DMS 273 treated with DMSO at 0.1 percent for 48 hours (cell line): ENCODE data around the gene ADGRG6.
"Not testable (repeated sequence)": the region's sequence is repeated elsewhere in the genome, so short reads cannot be mapped to it uniquely, and the experiment has no call there.

Source experiments
- DNase-seq: peaks from one replicate; lab custom pipeline; 2025; lab: John Stamatoyannopoulos, UW

ADGRG6 gene

DNA sequence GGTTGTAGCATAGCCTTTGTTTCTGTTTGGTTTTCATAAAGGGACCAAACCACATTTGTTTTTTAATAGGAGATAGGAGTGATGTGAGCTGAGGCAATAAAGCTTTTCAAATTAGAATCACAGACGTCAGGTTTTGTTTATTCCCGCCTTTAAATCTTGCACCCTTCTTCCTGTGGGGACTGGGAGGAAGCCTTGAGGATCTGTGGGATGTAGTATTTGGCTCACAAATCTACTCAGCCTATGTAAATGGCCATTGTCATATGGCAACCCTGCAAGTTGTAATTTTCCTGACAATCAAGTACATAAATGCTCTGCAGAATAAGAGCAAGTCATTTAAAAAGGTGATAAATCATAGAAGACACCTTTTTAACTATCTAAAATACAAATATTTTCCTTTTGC is 110.4 kb downstream of the ADGRG6 start:
- no peak for DNase-seq

DNA sequence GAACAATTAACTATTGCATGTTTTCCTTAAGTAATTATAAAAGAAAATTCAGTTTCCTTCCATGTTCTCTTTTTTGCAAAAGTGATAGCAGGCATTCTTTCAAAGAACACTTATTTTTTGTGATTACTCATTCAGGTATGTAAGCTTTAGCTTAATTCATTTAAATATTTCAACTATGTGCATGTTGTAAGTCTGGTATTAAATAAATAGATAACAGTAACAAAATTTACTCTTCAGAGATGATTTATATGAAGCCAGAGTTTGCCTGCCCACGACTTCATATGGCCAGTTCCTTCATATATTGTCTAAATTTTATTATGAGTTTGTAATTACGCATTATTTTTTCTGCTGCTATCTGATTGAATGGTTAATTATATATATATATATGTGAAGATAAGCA is 110.9 kb downstream of the ADGRG6 start:
- no peak for DNase-seq

DNA sequence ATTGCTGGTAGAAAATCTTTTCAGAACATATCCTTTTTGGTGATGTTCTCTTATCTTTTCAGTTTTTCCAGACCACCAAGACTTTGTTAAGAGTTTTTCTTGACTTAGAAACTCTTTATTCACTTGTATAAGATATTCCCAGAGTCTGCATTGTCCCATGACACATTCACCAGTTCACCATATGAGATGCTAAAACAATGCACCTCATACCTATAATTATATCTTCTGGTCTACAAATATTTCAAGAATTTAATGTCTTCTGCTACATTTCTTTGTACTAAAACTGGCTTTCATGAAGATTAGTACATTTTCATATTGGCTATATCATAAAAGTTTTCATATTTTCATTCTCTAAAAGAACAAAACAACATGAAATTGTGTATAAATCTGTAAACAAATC is 111.3 kb downstream of the ADGRG6 start:
- DNase-seq: no peak

DNA sequence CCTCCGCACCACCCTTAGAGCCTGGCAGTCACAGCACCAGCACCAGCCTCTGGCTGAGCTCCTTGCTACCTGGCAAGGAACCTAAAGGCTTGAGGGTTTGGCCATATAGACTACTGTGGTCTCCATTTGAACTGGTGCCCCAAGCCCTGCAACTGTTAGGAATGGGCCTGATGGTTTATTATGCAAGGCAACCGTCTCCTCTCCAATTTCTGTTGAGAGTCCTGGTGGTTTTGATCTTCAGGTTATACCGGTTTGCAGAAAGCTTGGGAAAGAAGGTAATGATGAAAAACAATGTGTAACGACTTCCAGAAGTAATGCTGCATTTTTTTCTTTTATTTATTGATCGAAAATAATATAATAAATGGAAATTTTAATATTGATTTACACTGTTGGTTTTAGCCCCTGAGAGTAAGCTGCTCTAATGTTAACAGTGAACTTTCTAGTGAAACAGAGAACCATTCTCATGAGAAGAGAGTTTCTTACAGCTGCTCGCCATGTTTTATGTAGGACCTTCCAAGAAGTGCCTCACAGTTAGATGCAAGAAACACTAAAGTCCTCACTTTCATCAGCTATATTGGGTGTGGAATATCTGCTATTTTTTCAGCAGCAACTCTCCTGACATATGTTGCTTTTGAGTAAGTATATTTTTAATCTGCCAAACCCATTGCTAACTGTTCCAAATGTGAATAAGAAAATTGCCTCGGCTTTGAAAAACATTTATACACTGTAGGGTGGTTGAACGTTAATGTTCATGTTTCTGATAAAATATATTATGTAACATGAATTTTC is 112.8 kb downstream of the ADGRG6 start:
- no peak for DNase-seq

DNA sequence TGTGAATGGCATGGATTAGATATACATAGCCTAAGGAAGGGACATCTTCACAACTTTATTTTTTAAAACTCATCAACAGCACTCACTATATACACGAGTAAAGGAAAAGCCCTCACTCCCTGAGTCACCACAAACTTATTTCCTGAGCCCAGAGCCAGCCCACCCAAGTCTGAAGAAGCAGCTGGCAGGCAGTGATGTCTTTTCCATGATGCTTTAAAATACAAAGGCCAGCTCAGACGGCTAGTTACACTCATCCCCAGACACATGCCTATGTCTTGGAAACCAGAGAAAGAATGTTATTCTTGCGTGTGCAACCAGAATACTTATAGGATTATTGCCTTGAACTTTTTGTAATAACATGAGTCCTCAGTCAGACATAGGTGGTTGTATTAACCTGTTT is 114.4 kb downstream of the ADGRG6 start:
- no peak for DNase-seq

DNA sequence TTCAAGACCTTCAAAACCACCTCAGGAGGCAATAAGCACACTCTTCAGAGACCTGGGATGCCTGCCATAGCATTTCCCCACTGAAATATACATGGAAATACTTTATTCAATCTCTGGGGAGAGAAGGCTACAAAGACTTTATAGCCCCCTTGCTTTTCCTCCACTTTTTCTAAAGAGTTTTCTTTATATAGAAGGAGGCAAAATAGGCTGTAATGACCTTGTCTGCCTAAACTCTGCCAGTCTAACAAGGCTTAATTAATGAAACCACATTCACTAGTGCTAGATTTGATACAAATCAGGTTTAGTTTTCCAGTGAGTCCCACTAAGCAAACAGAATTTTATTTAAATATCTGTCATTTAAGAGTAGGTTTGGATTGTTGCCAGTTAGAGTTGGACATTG is 114.9 kb downstream of the ADGRG6 start:
- DNase-seq: no peak

DNA sequence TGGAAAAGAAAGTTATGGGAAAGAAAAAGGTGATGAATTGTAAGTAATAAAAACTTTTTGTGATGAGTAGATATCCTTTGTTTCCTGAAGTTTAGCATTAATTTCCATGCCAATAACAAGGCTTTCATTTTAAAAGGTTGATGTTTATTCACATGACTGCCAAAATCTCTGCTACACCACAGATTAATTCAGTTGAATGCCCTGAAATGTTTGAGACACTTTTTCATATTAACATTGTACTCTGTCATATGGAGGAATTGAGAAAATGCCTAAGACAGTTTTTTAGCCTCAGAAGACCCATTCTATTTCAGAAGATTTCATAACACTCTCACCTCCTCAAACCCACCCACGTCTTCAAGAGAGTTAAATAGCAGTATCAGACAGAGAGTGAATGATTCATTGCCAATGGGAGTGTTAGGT is 115.5 kb downstream of the ADGRG6 start:
- no peak for DNase-seq

DNA sequence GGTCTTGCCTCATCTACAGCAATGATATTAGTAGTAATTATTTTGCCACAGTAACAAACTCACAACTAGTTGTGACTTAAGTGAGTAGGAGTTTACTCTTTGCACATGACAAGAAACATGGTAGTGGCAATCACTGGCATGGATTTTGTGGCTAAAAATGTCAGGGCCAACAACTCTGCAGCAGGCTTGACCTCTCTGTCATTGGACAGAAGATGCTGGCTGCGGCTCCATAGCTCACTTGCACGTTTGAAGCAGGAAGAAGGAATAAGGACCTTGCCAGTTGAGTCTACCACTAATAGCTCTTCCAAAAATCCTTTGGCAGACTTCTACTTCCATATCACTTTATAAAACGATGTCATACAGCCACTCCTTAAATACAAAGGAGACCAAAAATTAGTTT is 117.3 kb downstream of the ADGRG6 start:
- no peak for DNase-seq

DNA sequence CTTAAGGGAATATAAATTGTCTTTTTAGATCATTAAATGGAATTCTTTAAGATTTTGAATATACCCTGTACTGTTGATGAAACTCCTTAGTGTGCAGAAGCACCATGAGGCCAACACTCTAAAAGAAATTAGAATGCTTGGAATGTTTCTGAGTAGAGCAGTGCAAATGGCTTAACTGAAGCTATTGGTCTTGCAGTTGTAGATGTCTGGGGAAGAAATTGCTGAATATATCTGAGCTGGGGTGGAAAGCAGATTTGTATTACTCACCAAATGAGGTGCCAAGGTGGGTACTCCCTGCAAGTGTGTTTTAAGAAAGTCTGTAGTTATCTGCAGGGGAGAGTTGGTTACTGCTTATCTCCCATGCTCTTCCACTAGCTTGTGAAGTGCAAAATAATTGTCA is 119.0 kb downstream of the ADGRG6 start:
- no peak for DNase-seq

DNA sequence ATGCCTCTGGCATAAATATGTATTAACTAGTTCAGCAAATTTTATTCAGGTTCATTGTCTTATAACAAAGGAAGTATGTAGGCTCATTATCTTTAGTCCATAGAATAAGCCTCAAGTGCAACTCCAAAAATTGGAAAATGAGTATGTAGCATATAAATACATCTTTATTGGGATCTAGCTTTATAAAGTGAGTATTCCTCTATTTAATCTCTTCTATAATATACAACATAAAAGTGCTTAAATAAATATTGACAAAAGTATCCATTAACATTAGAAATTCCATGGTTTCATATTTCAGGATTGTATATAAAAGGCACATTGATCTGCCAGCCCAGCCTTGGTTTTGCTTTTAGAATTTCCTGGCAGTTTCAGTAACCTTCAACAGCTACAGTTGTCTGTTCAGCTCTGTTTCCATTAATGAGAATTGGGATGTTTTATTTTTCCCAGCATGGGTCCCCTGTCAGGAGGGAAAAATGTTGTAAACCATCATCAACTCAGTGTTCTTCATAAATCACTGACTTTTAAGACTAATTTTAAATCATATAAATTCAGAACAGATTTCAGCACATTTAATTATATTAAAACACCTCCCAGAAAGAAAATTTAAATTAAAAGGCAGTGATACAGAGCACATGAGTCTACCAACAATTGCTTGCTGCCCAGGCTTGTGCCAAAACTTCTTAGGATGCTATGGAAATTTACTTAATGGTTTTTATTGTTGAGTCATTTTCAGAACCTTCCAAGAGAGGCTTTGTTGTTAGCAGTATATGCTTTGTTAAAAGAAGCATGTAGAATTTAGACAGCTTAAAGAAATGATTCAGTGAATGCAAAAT is 119.7 kb downstream of the ADGRG6 start:
- DNase-seq: no peak

DNA sequence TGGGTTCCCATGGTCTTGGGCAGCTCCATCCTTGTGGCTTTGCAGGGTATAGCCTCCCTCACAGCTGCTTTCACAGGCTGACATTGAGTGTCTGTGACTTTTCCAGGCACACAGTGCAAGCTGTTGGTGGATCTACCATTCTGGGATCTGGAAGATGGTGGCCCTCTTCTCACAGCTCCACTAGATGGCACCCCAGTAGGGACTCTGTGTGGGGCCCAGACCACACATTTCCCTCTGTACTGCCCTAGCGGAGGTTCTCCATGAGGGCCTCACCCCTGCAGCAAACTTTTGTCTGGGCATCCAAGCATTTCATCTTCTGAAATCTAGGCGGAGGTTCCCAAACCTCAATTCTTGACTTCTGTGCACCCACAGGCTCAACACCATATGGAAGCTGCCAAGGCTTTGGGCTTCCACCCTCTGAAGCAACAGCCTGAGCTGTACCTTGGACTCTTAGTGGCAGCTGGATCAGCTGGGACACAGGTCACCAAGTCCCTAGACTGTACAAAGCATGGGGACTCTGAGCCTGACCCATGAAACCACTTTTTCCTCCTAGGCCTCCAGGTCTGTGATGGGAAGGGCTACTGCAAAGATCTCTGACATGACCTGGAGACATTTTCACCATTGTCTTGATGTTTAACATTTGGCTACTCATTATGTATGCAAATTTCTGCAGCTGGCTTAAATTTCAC is 124.8 kb downstream of the ADGRG6 start:
- DNase-seq: not testable (repeated sequence)

DNA sequence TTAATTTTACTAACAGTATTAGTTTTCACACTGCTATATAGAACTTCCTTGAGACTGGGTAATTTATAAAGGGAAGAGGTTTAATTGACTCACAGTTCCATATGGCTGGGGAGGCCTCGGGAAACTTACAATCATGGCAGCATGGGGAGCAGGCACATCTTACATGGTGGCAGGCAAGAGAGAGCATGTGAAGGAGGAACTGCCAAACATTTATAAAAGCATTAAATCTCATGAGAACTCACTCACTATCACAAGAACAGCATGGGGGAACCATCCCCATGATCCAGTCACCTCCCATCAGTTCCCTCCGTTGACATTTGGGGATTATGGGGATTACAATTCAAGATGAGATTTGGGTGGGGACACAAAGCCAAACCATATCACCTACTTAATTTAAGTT is 126.7 kb downstream of the ADGRG6 start:
- DNase-seq: not testable (repeated sequence)

DNA sequence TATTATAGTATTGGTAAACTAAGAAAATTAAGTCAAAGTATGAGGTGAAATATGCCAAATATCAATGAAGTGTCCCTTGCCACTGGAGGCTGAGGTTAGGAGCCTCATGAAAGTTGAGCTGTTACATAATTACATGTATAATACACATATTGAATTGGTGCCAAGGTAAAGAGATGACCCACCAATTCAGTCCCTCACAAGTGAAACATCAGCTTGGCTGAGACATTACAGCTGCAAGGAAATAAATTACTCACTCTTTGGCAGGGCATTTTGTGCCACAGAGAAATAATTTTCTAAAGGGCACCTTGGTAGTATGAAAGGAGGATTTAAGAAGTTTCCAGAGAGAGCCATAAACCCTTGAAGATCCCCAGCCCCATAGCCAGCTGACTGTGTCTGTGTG is 127.4 kb downstream of the ADGRG6 start:
- DNase-seq: no peak

DNA sequence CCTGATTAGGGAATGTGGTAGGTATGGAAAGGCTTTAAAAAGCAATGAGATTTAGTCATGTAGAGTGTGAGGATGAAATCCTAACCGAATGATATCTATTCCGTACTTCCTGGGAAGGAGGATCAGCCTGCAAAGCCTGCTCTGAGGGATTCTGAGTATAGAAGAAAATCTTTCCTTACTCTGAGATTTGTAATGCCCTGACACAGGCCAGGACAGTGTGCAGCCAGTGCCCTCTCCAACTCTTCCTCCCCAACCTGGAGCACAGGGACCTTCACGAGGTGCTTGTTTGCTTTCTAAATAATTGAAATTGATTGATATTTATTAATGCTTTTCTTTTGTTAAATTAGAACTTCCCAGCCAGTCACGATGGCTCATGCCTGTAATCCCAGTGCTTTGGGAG is 131.6 kb downstream of the ADGRG6 start:
- no peak for DNase-seq

DNA sequence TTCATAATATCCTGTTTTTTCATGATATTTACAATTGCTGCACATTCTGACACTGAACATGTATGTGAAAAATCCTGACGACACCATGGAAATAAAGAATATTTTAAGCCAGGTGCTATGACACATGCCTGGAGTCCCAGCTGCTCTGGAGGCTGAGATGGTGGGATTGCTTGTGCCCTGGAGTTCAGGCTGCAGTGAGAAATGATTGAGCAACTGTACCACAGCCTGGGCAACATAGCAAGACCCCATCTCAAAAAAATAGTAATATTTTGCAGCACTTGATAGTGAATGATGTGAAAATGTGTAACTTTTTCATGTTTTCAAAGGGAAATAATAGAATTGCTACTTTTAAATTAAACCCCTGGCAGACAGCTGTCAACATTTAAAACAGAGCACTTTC is 137.1 kb downstream of the ADGRG6 start:
- DNase-seq: no peak

DNA sequence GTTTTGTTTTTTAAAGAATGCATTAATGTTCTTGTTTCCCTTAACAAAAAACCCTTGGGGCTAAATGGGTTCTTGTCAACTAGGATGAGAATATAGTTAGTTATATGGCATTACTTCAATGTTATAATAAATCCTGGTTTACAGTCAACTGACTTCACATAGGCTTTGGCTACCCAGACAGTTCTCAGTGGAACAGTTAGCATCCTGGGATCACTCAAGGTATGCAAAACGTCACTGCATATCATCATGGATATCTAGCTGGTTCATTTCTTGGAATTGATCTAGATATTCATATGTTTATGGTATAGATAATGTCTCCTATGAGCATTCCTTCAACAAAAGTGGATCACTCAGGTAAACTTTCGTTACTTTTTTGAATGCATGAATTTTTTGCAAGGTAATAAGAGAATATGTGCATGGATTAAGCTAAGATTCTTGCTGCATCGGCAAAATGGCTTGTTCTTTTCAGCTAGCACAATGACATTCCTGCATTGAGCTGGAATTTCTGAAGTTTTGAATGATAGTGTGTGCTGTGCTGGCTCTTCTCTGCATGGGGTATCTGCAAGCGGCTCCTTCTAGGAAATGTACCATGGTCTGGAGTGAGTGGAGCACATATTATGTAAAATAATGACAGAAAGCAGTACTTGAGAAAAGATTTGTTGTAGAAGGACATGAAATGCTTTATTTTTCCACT is 138.9 kb downstream of the ADGRG6 start:
- no peak for DNase-seq

DNA sequence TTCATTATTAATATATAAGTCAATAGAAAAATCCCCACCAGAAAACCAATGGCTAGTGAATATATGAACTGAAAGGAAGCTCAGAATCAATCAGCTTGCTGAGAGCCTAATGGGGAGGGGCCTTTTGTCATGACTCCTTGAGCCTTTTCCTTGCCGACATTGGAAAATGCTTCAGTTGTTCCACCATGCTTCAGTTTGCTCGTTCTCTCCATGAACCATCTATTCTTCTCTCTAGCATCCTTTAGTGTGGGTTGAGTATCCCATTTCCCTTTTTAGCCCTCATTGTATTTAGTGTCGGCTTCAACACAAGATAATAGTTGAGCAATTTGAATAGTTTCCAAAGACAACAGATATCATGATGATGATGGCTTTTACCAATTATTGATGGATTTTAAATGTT is 139.9 kb downstream of the ADGRG6 start:
- no peak for DNase-seq

DNA sequence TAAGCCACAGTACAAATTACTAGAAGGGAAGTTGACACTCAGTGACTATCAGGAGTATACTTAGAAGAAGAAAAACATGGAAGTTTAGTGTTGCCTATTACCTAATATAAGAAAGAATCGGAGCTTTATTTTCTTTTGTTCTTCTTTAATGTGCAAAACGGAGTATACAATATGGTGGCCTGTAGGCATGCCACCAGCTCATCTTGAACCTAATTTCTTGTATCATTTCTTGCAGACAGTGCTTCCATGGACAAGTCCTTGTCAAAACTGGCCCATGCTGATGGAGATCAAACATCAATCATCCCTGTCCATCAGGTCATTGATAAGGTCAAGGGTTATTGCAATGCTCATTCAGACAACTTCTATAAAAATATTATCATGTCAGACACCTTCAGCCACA is 141.3 kb downstream of the ADGRG6 start:
- no peak for DNase-seq

DNA sequence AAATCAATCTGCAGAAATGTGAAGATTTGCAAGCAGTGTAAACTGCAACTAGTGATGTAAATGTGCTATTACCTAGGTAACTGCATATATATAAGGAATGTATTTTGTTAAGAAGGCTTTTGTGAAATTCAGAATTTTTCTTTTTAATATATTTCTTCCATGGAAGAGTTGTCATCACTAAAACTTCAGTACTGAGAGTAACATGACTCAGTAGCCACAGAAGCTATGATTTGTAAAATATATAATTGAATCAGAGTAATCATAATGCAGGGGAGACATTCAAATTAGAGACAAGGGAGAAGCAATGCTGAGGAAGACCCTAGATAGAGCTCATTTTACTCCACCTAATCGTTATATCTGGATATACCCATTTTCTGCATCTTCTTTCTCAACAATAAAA is 141.7 kb downstream of the ADGRG6 start:
- no peak for DNase-seq

DNA sequence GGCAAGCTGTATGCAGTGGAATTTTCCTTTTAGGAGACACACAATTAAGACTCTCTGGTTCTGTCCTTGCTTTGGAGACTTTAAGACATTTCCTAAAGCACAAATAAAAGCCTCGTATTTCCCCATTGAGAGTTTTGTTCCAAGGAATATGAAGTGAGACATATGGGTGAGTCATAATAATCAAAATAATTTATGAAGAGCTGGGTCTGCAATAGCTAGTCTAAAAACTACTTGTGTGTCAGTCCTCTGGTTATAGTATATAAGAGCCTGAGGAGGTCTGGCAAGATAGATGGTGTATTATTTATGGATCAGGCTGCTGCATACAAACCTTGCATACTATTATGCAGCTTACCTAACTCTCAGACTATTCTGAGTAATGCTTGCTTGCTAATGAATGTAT is 142.6 kb downstream of the ADGRG6 start:
- no peak for DNase-seq

DNA sequence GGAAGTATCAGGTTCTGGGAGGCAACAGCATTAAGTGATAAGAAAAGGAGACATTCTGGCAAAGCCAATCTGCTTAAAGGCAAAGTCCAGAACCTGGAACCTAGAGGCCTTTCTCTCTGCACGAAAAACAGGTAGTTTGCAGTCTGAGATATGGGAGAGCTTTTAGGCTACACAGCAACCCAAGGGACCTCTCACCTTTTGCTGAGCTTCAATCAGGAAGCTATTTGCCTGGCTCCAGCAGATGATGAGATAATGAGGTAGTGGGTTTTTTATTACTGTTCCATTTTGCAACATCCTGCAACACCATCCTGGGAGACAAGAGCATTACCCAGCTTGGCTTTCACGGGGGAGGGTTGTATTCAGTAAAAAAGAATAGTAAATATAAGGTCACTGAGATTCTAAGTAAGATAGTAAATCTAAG is 143.1 kb downstream of the ADGRG6 start:
- no peak for DNase-seq

DNA sequence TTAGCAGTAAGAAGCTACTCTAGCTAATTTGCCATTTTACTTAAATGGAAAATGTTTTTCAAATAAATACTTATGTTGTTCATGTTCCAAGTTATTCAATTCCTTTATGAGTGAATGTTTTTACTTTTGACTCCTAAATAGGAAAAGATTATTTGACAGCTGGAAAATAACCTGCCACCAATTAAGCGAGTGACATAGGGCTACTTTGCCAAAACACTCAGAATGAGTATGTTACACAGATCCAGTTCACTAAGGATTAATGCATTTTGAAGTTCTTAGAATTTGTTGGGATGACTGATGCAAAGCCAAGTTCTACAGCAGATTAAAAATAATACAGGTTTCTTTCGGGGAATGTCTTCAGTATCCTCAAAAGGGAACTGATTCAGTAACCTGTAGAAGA is 144.4 kb downstream of the ADGRG6 start:
- DNase-seq: no peak
